Measurements from ENCODE around the gene CPM.

CPM gene

GRCh38 chr12:68905733-68906132, 27.2 kb downstream of the CPM start:
- no peak overlapping the region for H3K27ac ChIP-seq
- TF ChIP-seq ZFX (IDR thresholded peaks at IDR 0.05) (no peak), CTCF (conservative IDR thresholded peaks at IDR 0.05) (no peak)

DNA sequence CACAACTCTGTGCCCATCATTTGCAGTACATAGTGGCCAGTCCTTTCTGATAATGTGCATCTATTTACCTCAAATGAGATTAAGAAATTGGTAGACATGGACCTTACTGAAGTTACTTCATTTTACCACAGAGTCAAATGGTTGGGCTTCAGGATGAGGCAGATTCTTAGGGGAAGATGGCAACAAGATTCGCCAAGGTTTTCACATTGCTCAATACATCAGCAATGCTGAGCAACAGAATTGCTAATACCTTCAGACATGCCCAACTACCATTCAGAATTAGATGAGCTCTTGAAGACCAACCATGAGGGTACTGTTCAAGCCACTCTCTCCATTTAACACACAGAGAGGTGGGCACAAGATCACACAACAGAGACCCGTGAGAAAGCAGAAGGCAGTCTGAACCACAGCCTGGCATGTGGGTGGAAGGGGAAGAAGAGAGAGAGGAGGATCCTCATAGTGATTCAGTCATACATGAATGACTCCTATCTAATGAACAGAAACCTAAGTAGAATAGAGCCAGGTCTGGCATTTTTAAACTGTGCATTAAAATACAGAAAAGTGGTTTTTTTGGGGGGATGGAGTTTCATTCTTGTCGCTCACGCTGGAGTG, 28.5 kb downstream of the CPM start:
- no peak for TF ChIP-seq CTCF (conservative IDR thresholded peaks at IDR 0.05)
- no peak overlapping the region for H3K27ac ChIP-seq

DNA sequence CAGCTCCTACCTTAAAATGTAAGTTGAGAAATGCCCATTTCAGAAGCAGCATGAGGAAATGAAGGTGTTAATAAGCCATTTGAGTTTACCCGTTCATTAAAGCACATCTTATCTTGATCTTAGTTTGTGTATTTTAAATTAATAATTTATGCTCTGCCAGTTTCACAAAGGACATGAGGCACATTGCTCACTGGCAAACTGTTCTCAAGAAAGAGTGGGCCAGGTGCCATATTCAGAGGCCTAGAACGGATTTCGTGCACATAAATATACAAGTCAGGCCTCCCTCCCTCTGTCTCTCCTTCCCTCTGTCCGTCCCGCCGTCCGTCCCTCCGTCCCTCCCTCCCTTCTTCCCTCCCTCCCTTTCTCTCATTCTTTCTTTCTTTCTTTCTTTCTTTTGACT, 29.5 kb downstream of the CPM start:
- no peak overlapping the region for H3K27ac ChIP-seq
- TF ChIP-seq ZFX (IDR thresholded peaks at IDR 0.05), result no peak
- no peak for TF ChIP-seq CTCF (conservative IDR thresholded peaks at IDR 0.05)

GRCh38 chr12:68901551-68901950, 31.4 kb downstream of the CPM start:
- TF ChIP-seq ZFX (IDR thresholded peaks at IDR 0.05) (no peak), CTCF (conservative IDR thresholded peaks at IDR 0.05) (no peak)
- H3K27ac ChIP-seq, result no peak overlapping the region

GRCh38 chr12:68901145-68901544, 31.8 kb downstream of the CPM start:
- TF ChIP-seq ZFX (IDR thresholded peaks at IDR 0.05) (no peak), CTCF (conservative IDR thresholded peaks at IDR 0.05) (no peak)
- H3K27ac ChIP-seq, result no peak overlapping the region

DNA sequence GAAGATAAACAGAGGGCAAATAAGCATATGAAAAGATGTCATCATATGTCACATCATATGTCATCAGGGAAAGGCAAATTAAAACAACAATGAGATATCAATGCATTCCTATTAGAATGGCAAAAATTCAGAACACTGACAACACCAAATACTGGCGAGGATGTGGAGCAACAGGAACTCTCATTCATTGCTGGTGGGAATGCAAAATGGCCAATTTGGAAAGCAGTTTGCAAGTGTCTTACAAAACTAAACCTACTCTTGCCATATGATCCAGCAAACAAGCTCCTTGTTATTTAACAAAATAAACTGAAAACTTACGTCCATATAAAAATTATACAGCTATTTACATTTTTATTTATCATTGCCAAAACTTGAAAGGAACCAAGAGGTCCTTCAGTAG, 32.7 kb downstream of the CPM start:
- H3K27ac ChIP-seq, result no peak overlapping the region
- TF ChIP-seq CTCF (conservative IDR thresholded peaks at IDR 0.05), result no peak
- no peak for TF ChIP-seq ZFX (IDR thresholded peaks at IDR 0.05)

GRCh38 chr12:68899251-68899771, 33.7 kb downstream of the CPM start:
- TF ChIP-seq ZFX (IDR thresholded peaks at IDR 0.05), result no peak
- peak; percentile 43 for TF ChIP-seq CTCF (conservative IDR thresholded peaks at IDR 0.05)
- H3K27ac ChIP-seq, result no peak overlapping the region
